Esophagus squamous epithelium (tissue), 4 donors: ENCODE results near the gene CAMTA1.

Experiments used
- POLR2A ChIP-seq, 4 donors: fragments of 450-650 bp; IDR thresholded peaks; one replicate each; pipeline ENCODE4 v1.6.1; 2017; ENCODE audit warnings: antibody characterized with exemption in 4 of 4, mild to moderate bottlenecking in 4 of 4, moderate library complexity in 3 of 4
- TF ChIP-seq, protein P1 (sequence below), 6 experiments: fragments of 450-650 bp in 4 of 6; fragments of 200-600 bp in 2 of 6; sonication (generic) in 2 of 6; IDR thresholded peaks; one replicate each; pipeline ENCODE4 v1.5.1; 2016 to 2019; ENCODE audit warnings: antibody characterized with exemption in 6 of 6, mild to moderate bottlenecking in 4 of 6, moderate library complexity in 4 of 6

DNA sequence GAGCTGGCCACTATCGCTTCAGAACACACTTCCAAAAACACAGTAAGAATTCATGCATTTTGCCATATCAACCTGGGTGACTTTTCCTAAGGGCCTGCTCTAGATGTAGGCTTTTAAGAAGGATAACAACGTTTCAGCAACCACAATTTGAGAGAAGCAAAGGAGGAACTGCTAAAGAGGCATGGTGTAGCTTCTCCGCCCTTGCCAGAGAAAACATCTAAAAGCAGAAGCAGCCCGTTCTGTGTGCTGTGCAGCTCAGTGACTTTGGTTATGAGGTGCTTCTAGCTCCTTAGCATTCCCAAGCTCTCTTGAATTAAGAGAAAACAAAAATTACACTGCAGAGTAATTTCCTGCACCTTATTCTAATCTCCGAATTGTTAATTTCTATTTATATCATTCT is 1001.5 kb downstream of the CAMTA1 start:
- TF ChIP-seq, protein P1, sequence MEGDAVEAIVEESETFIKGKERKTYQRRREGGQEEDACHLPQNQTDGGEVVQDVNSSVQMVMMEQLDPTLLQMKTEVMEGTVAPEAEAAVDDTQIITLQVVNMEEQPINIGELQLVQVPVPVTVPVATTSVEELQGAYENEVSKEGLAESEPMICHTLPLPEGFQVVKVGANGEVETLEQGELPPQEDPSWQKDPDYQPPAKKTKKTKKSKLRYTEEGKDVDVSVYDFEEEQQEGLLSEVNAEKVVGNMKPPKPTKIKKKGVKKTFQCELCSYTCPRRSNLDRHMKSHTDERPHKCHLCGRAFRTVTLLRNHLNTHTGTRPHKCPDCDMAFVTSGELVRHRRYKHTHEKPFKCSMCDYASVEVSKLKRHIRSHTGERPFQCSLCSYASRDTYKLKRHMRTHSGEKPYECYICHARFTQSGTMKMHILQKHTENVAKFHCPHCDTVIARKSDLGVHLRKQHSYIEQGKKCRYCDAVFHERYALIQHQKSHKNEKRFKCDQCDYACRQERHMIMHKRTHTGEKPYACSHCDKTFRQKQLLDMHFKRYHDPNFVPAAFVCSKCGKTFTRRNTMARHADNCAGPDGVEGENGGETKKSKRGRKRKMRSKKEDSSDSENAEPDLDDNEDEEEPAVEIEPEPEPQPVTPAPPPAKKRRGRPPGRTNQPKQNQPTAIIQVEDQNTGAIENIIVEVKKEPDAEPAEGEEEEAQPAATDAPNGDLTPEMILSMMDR (IDR thresholded peaks at IDR 0.05), result no peak
- TF ChIP-seq POLR2A (IDR thresholded peaks at IDR 0.05), result no peak
